C4-2B (cell line): ENCODE measurements around the gene CNIH1.
"Not testable (repeated sequence)": the region's sequence is repeated elsewhere in the genome, so short reads cannot be mapped to it uniquely, and the experiment has no call there.

Source experiments
- H3K27ac ChIP-seq: fragments of 450-650 bp; 2 replicates; pipeline ENCODE4 v1.5.1; 2017
- ZFX ChIP-seq: fragments of 450-650 bp; IDR thresholded peaks from 2 replicates; pipeline ENCODE4 v1.6.1; 2017
- TF ChIP-seq, protein P1 (sequence below): fragments of 450-650 bp; conservative IDR thresholded peaks from 2 replicates; pipeline ENCODE4 v1.5.1; 2017; ENCODE audit warnings: mild to moderate bottlenecking

Gene CNIH1

GRCh38 chr14:54387328-54387727 is 53.8 kb downstream of the CNIH1 start:
- no peak overlapping the region for H3K27ac ChIP-seq
- TF ChIP-seq, protein P1, sequence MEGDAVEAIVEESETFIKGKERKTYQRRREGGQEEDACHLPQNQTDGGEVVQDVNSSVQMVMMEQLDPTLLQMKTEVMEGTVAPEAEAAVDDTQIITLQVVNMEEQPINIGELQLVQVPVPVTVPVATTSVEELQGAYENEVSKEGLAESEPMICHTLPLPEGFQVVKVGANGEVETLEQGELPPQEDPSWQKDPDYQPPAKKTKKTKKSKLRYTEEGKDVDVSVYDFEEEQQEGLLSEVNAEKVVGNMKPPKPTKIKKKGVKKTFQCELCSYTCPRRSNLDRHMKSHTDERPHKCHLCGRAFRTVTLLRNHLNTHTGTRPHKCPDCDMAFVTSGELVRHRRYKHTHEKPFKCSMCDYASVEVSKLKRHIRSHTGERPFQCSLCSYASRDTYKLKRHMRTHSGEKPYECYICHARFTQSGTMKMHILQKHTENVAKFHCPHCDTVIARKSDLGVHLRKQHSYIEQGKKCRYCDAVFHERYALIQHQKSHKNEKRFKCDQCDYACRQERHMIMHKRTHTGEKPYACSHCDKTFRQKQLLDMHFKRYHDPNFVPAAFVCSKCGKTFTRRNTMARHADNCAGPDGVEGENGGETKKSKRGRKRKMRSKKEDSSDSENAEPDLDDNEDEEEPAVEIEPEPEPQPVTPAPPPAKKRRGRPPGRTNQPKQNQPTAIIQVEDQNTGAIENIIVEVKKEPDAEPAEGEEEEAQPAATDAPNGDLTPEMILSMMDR, result no peak
- no peak for TF ChIP-seq ZFX

- H3K27ac ChIP-seq, result no peak overlapping the region
- no peak for TF ChIP-seq ZFX
- TF ChIP-seq, protein P1, result no peak
Measured at GRCh38 chr14:54385556-54385955, 55.6 kb downstream of the CNIH1 start.

DNA sequence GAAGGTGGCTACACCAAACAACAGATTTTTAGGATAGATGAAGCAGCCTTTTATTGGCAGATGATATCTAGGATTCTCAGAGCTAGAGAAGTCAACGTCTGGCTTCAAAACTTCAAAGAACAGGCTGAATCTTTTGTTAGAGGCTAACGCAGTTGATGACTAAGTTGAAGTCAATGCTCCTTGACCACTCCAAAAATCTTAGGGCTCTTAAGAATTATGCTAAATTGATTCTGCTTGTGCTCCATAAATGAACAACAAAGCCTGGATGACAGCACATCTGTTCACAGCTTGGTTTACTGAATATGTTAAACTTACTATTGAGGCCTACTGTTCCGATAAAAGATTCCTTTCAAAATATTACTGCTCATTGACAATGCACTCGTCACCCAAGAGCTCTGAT is 57.3 kb downstream of the CNIH1 start:
- TF ChIP-seq, protein P1, result no peak
- no peak for TF ChIP-seq ZFX
- H3K27ac ChIP-seq, result no peak overlapping the region

DNA sequence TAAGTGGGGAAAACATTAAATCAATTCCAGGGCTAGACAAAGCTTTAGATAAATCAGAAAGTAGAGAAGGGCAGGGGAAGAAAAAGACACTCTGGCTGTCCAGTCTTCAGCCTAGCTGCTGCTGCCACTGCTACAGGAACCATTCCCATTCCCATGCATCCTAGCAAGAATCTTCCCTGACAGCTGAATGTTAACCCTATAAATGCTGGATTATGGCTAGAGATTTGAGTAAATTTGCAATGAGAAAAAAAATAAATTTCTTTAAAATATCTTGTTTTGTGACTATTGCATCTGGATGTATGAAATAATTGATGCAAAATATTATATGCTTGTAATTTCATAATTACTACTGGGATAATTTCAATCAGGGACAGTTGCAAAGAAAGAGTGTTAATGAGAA is 59.4 kb downstream of the CNIH1 start:
- no peak for TF ChIP-seq ZFX
- TF ChIP-seq, protein P1, result no peak
- no peak overlapping the region for H3K27ac ChIP-seq

DNA sequence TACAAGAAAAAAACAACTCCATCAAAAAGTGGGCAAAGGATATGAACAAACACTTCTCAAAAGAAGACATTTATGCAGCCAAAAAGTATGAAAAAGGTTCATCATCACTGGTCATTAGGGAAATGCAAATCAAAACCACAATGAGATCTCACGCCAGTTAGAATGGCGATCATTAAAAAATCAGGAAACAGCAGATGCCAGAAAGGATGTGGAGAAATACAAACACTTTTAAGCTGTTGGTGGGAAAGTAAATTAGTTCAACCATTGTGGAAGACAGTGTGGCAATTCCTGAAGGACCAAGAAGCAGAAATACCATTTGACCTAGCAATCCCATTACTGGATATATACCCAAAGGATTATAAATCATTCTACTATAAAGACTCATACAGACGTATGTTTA is 60.6 kb downstream of the CNIH1 start:
- H3K27ac ChIP-seq, result not testable (repeated sequence)

DNA sequence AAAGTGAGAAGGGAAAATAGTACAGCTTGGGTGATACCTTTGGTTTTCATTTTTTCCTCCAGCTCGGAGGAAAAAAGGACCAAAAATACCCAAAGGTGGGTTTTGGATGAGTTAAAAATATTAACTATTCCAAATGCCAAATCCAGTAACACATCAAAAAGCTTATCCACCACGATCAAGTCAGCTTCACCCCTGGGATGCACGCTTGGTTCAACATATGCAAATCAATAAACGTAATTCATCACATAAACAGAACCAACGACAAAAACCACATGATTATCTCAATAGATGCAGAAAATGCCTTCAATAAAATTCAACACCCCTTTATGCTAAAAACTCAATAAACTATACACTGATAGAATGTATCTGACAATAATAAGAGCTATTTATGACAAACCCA is 62.3 kb downstream of the CNIH1 start:
- H3K27ac ChIP-seq, result not testable (repeated sequence)

DNA sequence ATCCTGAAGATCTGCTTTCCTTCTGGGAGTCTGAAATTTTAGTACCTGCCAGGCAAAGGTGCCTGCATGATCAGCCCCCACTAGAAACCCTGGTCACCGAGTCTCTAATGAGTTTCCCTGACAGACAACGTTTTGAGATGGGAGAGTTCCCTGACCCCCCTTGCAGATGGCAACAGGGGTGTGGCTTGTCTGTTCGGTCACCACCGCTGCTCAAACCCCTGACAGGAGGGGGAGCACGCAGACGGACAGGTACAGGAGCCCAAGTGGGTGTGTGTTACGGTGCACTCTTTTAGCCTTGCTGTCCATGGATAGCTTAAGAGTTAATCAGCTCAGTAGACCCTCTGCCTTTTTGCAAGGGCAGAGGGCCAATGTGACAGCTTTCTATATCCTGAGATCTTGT is 63.7 kb downstream of the CNIH1 start:
- TF ChIP-seq, protein P1, result no peak
- TF ChIP-seq ZFX, result no peak
- H3K27ac ChIP-seq, result no peak overlapping the region

- H3K27ac ChIP-seq, result no peak overlapping the region
- no peak for TF ChIP-seq ZFX
- TF ChIP-seq, protein P1, result no peak
Measured at GRCh38 chr14:54374117-54374884, 66.9 kb downstream of the CNIH1 start.
